K562 (cell line): ENCODE results near the gene C3AR1. TPM values are rescaled to one million over a fixed set of nuclear protein-coding genes. Genes with fewer than 3 reads are reported as not detected.

Source experiments
- ATAC-seq: fragments of 200-7000 bp; cut with Tn5 transposase; 3 replicates; pipeline ENCODE4 v1.9.1; 2020; ENCODE audit warnings: moderate library complexity
- BruUV-seq: library from RNA; stranded (reverse); fragments of 400-500 nt; replicated peaks from 2 replicates; lab custom pipeline; 2021; lab: Mats Ljungman, UMichigan
- CTCF ChIA-PET: fragments of 300-600 bp; formaldehyde crosslinking; extraction: SDS; loops from one replicate; lab custom pipeline; 2021; ENCODE audit warnings: low intra/inter-chr PET ratio; lab: Yijun Ruan, JAX
- POLR2A ChIA-PET: fragments of 300-600, 350-650 bp; sonication (Branson Sonifier 250); formaldehyde crosslinking; extraction: SDS; loops from one replicate; lab custom pipeline; 2021; ENCODE audit warnings: antibody characterized with exemption, inconsistent platforms; lab: Yijun Ruan, JAX
- DNase-seq, 4 experiments: peaks; one replicate each; pipeline versions ENCODE4 v3.0.0 to v3.0.0-alpha.2; 2011 to 2018; ENCODE audit warnings: low spot score in 3 of 4, mixed read lengths in 3 of 4; ENCODE audit errors: extremely low read depth in 1 of 4
- FAIRE-seq: peaks from 2 replicates; lab custom pipeline; 2011; peaks lifted over from hg19 to GRCh38; lab: Jason Lieb, UNC
- H2AFZ ChIP-seq: 2 replicates; pipeline ENCODE4 v1.6.0; 2011; ENCODE audit warnings: low read depth, low read length, control low read depth, inconsistent platforms
- H3K27ac ChIP-seq: fragments of 200-600 bp; 3 replicates; pipeline ENCODE4 v1.8.0; 2011; ENCODE audit warnings: low read depth, mild to moderate bottlenecking, control low read depth, inconsistent platforms, low read length, moderate library complexity, mixed read lengths; ENCODE audit errors: extremely low read depth
- H3K27me3 ChIP-seq, 2 experiments: fragments of 300-600 bp in 1 of 2; 2 replicates in 1 of 2; 3 replicates in 1 of 2; pipeline versions ENCODE4 v1.6.0 to v1.8.0; 2011; ENCODE audit warnings: inconsistent platforms in 2 of 2, low read length in 2 of 2, mild to moderate bottlenecking in 1 of 2, mixed read lengths in 1 of 2, moderate library complexity in 1 of 2; ENCODE audit not compliant: control insufficient read depth in 2 of 2, insufficient read depth in 2 of 2
- H3K36me3 ChIP-seq: fragments of 300-600 bp; 3 replicates; pipeline ENCODE4 v1.8.0; 2011; ENCODE audit warnings: mild to moderate bottlenecking, low read length, inconsistent platforms; ENCODE audit not compliant: control insufficient read depth, insufficient read depth
- H3K4me1 ChIP-seq, 2 experiments: fragments of 200-600 bp in 1 of 2; replicated peaks in 1 of 2; 2 replicates in 1 of 2; 3 replicates in 1 of 2; pipeline versions ENCODE4 v1.5.1 to v1.8.0; 2011; ENCODE audit warnings: inconsistent platforms in 2 of 2, low read length in 2 of 2, mild to moderate bottlenecking in 1 of 2, mixed read lengths in 1 of 2, moderate library complexity in 1 of 2; ENCODE audit not compliant: control insufficient read depth in 2 of 2, insufficient read depth in 2 of 2
- H3K4me2 ChIP-seq: 2 replicates; pipeline ENCODE4 v1.6.1; 2011; ENCODE audit warnings: low read length, control low read depth, inconsistent platforms, mixed read lengths; ENCODE audit not compliant: insufficient read depth
- H3K4me3 ChIP-seq: fragments of 200-600 bp; sonication (generic), shearing (Covaris generic); 2 replicates; pipeline ENCODE4 v1.5.1; 2016; ENCODE audit warnings: control low read depth, inconsistent platforms
- H3K79me2 ChIP-seq: fragments of 200-600 bp; 3 replicates; pipeline ENCODE4 v1.8.0; 2011; ENCODE audit warnings: low read length, inconsistent platforms; ENCODE audit not compliant: control insufficient read depth, insufficient read depth
- H3K9ac ChIP-seq, 2 experiments: 2 replicates each; pipeline versions ENCODE4 v1.6.0 to v1.6.1; 2011; ENCODE audit warnings: low read depth in 2 of 2, low read length in 2 of 2, control low read depth in 1 of 2, inconsistent platforms in 1 of 2, mild to moderate bottlenecking in 1 of 2, mixed read lengths in 1 of 2; ENCODE audit not compliant: insufficient read depth in 1 of 2
- H3K9me1 ChIP-seq: one replicate; pipeline ENCODE4 v1.6.0; 2011; ENCODE audit warnings: inconsistent platforms, mild to moderate bottlenecking, low read length, moderate library complexity; ENCODE audit not compliant: control insufficient read depth, insufficient read depth
- H3K9me3 ChIP-seq: replicated peaks from 2 replicates; pipeline ENCODE4 v1.5.1; 2011; ENCODE audit warnings: low read depth, low read length, inconsistent platforms; ENCODE audit not compliant: control insufficient read depth, insufficient read depth
- H4K20me1 ChIP-seq: replicated peaks from 2 replicates; pipeline ENCODE4 v1.6.1; 2011; ENCODE audit warnings: low read length, inconsistent platforms, mixed read lengths; ENCODE audit not compliant: control insufficient read depth, insufficient read depth
- HNRNPH1 ChIP-seq: fragments of 200-400 bp; formaldehyde crosslinking; optimal IDR thresholded peaks from 2 replicates; pipeline ENCODE3; 2017; ENCODE audit warnings: low read depth, mild to moderate bottlenecking, low read length, moderate library complexity
- ZBED1 ChIP-seq: IDR thresholded peaks from 2 replicates; pipeline ENCODE4 v1.6.1; 2014
- WGBS: fragments of 100-300 bp; shearing (Covaris generic); methylation state at CpG from one replicate; pipeline ENCODE4 v1.1.6; 2016; ENCODE audit warnings: low coverage, mixed read lengths; ENCODE audit not compliant: insufficient coverage; ENCODE audit errors: missing lambda C conversion rate; 5-methylcytosine and 5-hydroxymethylcytosine counted together
- in situ Hi-C: fragments of 300-500 bp; cut with MboI; formaldehyde crosslinking; loops from 4 replicates; pipeline ENCODE4 v1.15.0; 2018; ENCODE audit warnings: inconsistent platforms, mixed read lengths
- intact Hi-C: fragments of 100-400 bp; cut with micrococcal nuclease; formaldehyde crosslinking; loops from 2 replicates; pipeline ENCODE4 v1.14.2; 2022
- polyA plus RNA-seq, 8 experiments: library from polyadenylated mRNA; depleted of rRNA in 4 of 8; stranded (reverse) in 5 of 8; unstranded in 3 of 8; fragments of >200 nt; fragmentation: Nextera tagmentation in 2 of 8; fragmentation: Illumina TruSeq in 1 of 8; extraction: Ambion mirVana in 2 of 8; extraction: Trizol in 1 of 8; gene quantifications; 2 replicates each; pipeline versions ENCODE4 v1.2.1 to v1.2.3, GENCODE V29; 2011 to 2014; ENCODE audit warnings: inconsistent platforms in 1 of 8, missing spikeins in 1 of 8
- total RNA-seq, 7 experiments: library from RNA; depleted of rRNA in 6 of 7; stranded (reverse); fragments of >200 nt in 6 of 7; fragmentation: Illumina TruSeq in 2 of 7; extraction: Trizol in 2 of 7; gene quantifications; 2 replicates each; pipeline versions ENCODE4 v1.2.1 to v1.2.3, GENCODE V29; 2011 to 2021; ENCODE audit warnings: low replicate concordance in 1 of 7
- TF ChIP-seq, protein P1 (sequence below): sonication (generic); formaldehyde crosslinking; IDR thresholded peaks from 2 replicates; pipeline ENCODE4 v1.8.0; 2023; ENCODE audit warnings: mild to moderate bottlenecking, missing genetic modification reagents

Gene C3AR1
- total and polyA plus RNA-seq, 9 of the 15 experiments (the other 6 are each of a cell fraction or from before 2014, with no cell fraction given), result 2.2 to 12.9 (median 5.3) TPM

DNA sequence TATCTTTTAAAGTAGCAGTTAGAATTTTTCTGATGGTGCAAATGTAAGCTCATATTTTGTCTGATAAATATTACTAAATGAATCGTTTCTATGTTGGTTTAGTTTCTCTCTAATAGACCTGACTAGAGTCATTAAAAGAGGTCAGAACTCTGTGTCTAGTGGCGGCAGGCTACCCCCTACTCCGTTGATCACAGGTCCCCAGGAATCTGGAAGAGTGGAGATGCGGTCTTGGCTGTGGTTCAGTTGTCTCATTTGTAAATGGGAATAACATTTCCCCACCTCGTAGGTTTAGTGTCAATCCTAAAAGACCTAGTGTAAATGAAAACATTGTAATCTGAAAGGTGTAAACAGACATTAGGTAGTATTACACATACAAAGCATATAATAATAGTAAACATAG is 38.3 kb downstream of the C3AR1 start:
- no peak for ATAC-seq
- Histone ChIP-seq H3K27me3 (no peaks in the 10 kb centered on the region), H3K36me3 (no peaks in the 10 kb centered on the region), H3K4me2 (peak overlapping the region; percentile 79), H3K4me3 (peak overlapping the region; percentile 12; the same call in 1 of the 2 replicates), H3K9me3 (no peaks in the 10 kb centered on the region), H3K9ac (peak overlapping the region; percentile 61 to 67; a peak in 3 of 4 replicates), H2AFZ (peak overlapping the region; percentile 84), H3K27ac (peak overlapping the region; percentile 98), H3K79me2 (peaks cover 47% of the 10 kb centered on the region), H3K4me1 (peaks cover 4 to 27% of the 10 kb centered on the region in 2 experiments; a peak in 4 of 5 replicates), H3K9me1 (no peaks in the 10 kb centered on the region), H4K20me1 (no peaks in the 10 kb centered on the region)
- POLR2A ChIA-PET, result interaction anchor here (1.0 to 1.3 kb wide), 2 partner anchors 11 to 93 kb away, joined by 4 to 6 read pairs; no protein-coding TSS in a partner anchor
- intact Hi-C loops, result no loop called here
- TF ChIP-seq HNRNPH1 (no peak), ZBED1 (no peak)
- TF ChIP-seq, protein P1, sequence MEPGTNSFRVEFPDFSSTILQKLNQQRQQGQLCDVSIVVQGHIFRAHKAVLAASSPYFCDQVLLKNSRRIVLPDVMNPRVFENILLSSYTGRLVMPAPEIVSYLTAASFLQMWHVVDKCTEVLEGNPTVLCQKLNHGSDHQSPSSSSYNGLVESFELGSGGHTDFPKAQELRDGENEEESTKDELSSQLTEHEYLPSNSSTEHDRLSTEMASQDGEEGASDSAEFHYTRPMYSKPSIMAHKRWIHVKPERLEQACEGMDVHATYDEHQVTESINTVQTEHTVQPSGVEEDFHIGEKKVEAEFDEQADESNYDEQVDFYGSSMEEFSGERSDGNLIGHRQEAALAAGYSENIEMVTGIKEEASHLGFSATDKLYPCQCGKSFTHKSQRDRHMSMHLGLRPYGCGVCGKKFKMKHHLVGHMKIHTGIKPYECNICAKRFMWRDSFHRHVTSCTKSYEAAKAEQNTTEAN, result no peak
- in situ Hi-C loops, result no loop called here
- WGBS, result 3% methylated on average over 5 of the region's 5 CpGs
- no peak for DNase-seq
- BruUV-seq, result no TSS peak
- CTCF ChIA-PET, result interaction anchor here (0.6 kb wide), 1 partner anchor 15 kb away, joined by 6 read pairs; no protein-coding TSS in a partner anchor
- peak; percentile 46 for FAIRE-seq
